ENCODE results near the gene SACM1L.

GRCh38 chr3:45681221-45681620, 8.0 kb upstream of the SACM1L start:
- TF ChIP-seq POLR2A (IDR thresholded peaks at IDR 0.05) (no peak), CTCF (IDR thresholded peaks at IDR 0.05) (no peak)

Data from heart left ventricle (tissue), 13 donors.